Activated CD4-positive, alpha-beta T cell treated with anti-CD3 and anti-CD28 coated beads for 1 hour (primary cell): ENCODE results near the gene ST6GALNAC1.
A peak's percentile ranks its signal among the peaks of the same experiment; 100 is the strongest.
"Not testable (repeated sequence)": the region's sequence is repeated elsewhere in the genome, so short reads cannot be mapped to it uniquely, and the experiment has no call there.

Source experiments
- DNase-seq: peaks from one replicate; pipeline ENCODE4 v3.0.0-alpha.2; 2020

The ST6GALNAC1 gene

GRCh38 chr17:76640550-76641380, 2.8 kb downstream of the ST6GALNAC1 start:
- no peak for DNase-seq

DNA sequence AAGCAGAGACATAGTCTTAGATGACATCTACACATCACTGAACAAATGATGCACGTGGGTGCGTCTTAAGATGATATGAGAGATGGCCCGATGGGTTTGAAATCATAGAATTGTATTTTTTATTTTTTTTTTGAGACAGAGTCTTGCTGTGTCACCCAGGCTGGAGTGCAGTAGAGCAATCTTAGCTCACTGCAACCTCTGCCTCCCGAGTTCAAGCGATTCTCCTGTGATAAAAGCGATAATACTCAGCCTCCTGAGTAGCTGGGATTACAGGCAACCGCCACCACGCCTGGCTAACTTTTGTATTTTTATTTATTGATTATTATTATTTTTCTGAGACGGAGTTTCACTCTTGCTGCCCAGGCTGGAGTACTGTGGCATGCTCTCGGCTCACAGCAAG, 5.3 kb downstream of the ST6GALNAC1 start:
- no peak for DNase-seq

- not testable (repeated sequence) for DNase-seq
Measured at GRCh38 chr17:76636486-76637206, 6.9 kb downstream of the ST6GALNAC1 start.

- no peak for DNase-seq
Measured at GRCh38 chr17:76635659-76636360, 7.7 kb downstream of the ST6GALNAC1 start.

- no peak for DNase-seq
Measured at GRCh38 chr17:76635039-76635438, 8.5 kb downstream of the ST6GALNAC1 start.

- no peak for DNase-seq
Measured at GRCh38 chr17:76633628-76634328, 9.8 kb downstream of the ST6GALNAC1 start.

GRCh38 chr17:76631821-76632565, 11.6 kb downstream of the ST6GALNAC1 start:
- DNase-seq, result no peak

DNA sequence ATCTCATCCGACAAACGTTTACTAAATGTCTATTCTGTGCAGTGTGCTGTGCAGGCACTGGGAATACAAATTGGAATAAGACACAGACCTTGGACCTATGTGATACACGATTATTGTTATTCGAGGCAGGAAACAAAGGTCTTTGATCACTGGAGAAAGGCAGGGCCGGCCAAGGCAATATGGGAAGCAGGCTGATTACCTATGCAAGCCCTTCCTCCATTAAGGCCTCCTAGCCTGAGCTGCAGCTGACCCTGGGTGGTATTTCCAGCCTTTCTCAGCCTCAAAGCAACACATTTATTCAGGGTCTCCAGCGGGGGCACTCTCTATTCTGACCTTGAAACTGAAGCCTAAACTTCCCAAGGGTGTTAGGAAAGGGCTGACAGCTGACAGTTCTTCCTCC, 13.4 kb downstream of the ST6GALNAC1 start:
- DNase-seq, result no peak

- DNase-seq, result no peak
Measured at GRCh38 chr17:76627510-76627909, 16.0 kb downstream of the ST6GALNAC1 start.

- DNase-seq, result no peak
Measured at GRCh38 chr17:76626442-76626841, 17.1 kb downstream of the ST6GALNAC1 start.

GRCh38 chr17:76625496-76625895, 18.1 kb downstream of the ST6GALNAC1 start:
- no peak for DNase-seq

- peak; percentile 63 for DNase-seq
Measured at GRCh38 chr17:76623271-76624146, 20.0 kb downstream of the ST6GALNAC1 start.

- no peak for DNase-seq
Measured at GRCh38 chr17:76617838-76618237, 25.7 kb downstream of the ST6GALNAC1 start.

GRCh38 chr17:76614912-76615617, 28.5 kb downstream of the ST6GALNAC1 start:
- no peak for DNase-seq

DNA sequence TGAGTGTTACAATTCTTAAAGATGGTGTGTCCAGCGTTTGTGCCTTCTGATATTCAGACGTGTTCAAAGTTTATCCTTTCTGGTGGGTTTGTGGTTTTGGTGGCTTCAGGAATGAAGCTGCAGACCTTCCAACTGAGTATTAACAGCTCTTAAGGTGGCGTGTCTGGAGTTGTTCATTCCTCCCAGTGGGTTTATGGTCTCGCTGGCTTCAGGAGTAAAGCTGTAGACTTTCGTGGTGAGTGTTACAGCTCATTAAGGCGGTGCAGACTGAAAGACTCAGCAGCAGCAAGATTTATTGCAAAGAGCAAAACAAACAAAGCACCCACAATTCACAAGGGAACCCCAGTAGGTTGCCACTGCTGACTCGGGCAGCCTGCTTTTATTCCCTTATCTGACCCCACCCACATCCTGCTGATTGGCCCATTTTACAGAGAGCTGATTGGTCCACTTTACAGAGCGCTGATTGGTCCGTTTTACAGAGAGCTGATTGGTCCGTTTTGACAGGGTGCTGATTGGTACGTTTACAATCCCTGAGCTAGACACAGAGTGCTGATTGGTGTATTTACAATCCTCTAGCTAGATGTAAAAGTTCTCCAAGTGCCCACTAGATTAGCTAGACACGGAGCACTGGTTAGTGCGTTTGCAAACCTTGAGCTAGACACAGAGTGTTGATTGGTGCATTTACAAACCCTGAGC, 29.3 kb downstream of the ST6GALNAC1 start:
- DNase-seq, result not testable (repeated sequence)

DNA sequence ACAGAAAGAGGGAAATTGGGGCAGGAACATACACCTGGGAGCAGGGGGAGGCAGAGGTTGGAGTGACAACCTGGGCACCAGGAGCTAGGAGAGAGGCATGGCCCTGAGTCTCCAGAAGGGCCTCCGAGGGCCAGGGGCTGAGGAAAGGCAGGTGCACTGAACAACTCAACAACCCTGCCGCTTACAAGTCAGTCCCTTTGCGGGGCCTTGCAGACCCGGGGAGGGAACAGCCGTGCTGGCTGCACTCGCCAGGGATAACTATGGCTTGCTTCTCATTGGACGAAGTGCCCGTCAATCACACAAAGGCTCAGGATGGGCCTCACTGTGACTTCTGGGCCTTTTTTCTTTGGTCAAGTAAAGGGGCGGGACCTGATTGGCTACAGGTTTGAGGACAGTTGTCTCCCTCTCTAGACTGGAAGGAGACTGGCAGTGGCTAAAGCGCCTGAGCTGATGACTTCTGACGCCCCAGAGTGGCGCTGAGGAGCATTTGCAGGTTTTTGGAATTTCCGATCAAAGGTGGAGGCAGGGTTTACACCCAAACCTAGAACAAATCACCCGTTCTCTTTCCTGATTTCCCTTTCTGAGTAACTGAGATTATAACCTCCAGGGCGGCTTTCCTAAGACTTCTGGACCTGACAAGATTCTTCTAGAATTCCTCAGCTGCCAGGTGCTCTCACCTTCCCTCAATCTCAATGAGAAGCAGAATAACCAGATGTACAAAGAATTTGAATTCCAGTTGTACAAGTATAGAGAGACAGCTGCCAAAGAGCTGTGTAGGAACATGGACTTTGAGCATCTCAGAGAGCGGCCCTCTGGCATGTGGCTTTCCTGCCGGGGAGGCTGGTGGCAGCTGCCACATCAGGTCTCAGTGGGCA, 30.3 kb downstream of the ST6GALNAC1 start:
- DNase-seq, result no peak

DNA sequence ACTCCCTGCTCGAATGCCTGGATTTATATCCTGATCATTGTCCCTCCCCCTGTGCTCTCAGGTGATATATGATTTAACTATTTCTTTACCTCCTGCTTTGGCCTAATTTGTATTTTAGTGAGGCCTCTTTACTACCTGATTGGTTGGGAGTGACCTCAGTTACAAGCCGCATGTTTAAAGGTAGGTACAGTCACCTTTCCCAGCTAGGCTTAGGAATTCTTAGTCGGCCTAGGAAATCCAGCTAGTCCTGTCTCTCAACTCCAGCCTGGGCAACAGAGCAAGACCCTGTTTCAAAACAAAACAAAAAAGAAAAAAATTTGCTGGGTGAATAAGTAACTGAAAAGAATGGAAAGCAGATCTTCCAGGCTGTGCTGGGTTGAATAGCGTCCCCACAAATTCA, 31.1 kb downstream of the ST6GALNAC1 start:
- no peak for DNase-seq

GRCh38 chr17:76611758-76612157, 31.8 kb downstream of the ST6GALNAC1 start:
- DNase-seq, result no peak
